MCF 10A (cell line): Measurements from ENCODE around the gene ZNF383. TPM values are rescaled to one million over a fixed set of nuclear protein-coding genes. Genes with fewer than 3 reads are reported as not detected.
A peak's percentile ranks its signal among the peaks of the same experiment; 100 is the strongest.

ENCODE experiments used
- BruUV-seq: library from RNA; stranded (reverse); fragments of 400-500 nt; replicated peaks from 2 replicates; lab custom pipeline; 2021; lab: Mats Ljungman, UMichigan
- CTCF ChIA-PET: fragments of 300-600 bp; sonication (Branson Sonifier 250); formaldehyde crosslinking; extraction: SDS; loops from one replicate; lab custom pipeline; 2021; ENCODE audit warnings: antibody characterized with exemption, inconsistent platforms; lab: Yijun Ruan, JAX
- POLR2A ChIA-PET: fragments of 300-600, 350-650 bp; sonication (Branson Sonifier 250); formaldehyde crosslinking; extraction: SDS; loops from one replicate; lab custom pipeline; 2020; ENCODE audit warnings: antibody characterized with exemption, inconsistent platforms; lab: Yijun Ruan, JAX
- DNase-seq: peaks from one replicate; pipeline ENCODE4 v3.0.0-alpha.2; 2018; ENCODE audit not compliant: unreplicated experiment
- H3K27ac Mint-ChIP-seq: one replicate; pipeline ENCODE4 v1.8.0; 2022; ENCODE audit warnings: mild to moderate bottlenecking, low read depth, mixed read lengths; ENCODE audit not compliant: unreplicated experiment
- H3K27me3 Mint-ChIP-seq: one replicate; pipeline ENCODE4 v1.8.0; 2022; ENCODE audit warnings: mixed read lengths; ENCODE audit not compliant: insufficient read depth, unreplicated experiment
- H3K36me3 Mint-ChIP-seq: one replicate; pipeline ENCODE4 v1.8.0; 2022; ENCODE audit warnings: mild to moderate bottlenecking, moderate library complexity, mixed read lengths; ENCODE audit not compliant: insufficient read depth, unreplicated experiment
- H3K4me1 Mint-ChIP-seq: one replicate; pipeline ENCODE4 v1.8.0; 2022; ENCODE audit warnings: mixed read lengths; ENCODE audit not compliant: insufficient read depth, unreplicated experiment
- H3K4me3 Mint-ChIP-seq: one replicate; pipeline ENCODE4 v1.8.0; 2022; ENCODE audit warnings: mild to moderate bottlenecking, moderate library complexity, mixed read lengths; ENCODE audit not compliant: unreplicated experiment
- H3K9me3 Mint-ChIP-seq: one replicate; pipeline ENCODE4 v1.8.0; 2022; ENCODE audit warnings: mixed read lengths; ENCODE audit not compliant: unreplicated experiment
- CTCF ChIP-seq: fragments of 200-600 bp; IDR thresholded peaks from one replicate; pipeline ENCODE4 v1.8.0; 2022; ENCODE audit warnings: antibody characterized with exemption, mild to moderate bottlenecking; ENCODE audit not compliant: unreplicated experiment
- intact Hi-C: fragments of 100-400 bp; cut with micrococcal nuclease; formaldehyde crosslinking; loops from 2 replicates; pipeline ENCODE4 v1.14.1; 2022
- total RNA-seq: library from RNA; stranded (reverse); gene quantifications from 2 replicates; pipeline ENCODE4 v1.2.3, GENCODE V29; 2022

ZNF383 gene
- total RNA-seq, 1 experiment from 2014 or later, result 7.4 TPM

GRCh38 chr19:37197768-37198167 lies 20.2 kb upstream of the ZNF383 start:
- Mint-ChIP-seq H3K4me3 (no peak overlapping the region), H3K36me3 (peaks cover 46% of the 10 kb centered on the region), H3K27ac (no peak overlapping the region), H3K27me3 (no peaks in the 10 kb centered on the region), H3K4me1 (no peaks in the 10 kb centered on the region), H3K9me3 (peaks cover 18% of the 10 kb centered on the region)
- BruUV-seq, result no TSS peak
- POLR2A ChIA-PET, result interaction anchor here (0.6 kb wide), 1 partner anchor 368 kb away, joined by 3 read pairs; no protein-coding TSS in a partner anchor
- TF ChIP-seq CTCF, result no peak
- CTCF ChIA-PET, result interaction anchor here (0.6 to 0.7 kb wide), 2 partner anchors 9 to 1135 kb away, joined by 3 read pairs; no protein-coding TSS in a partner anchor
- no peak for DNase-seq
- intact Hi-C loops, result no loop called here

GRCh38 chr19:37217480-37217774 lies 587 bp upstream of the ZNF383 start:
- Mint-ChIP-seq H3K4me3 (peak overlapping the region; percentile 89), H3K36me3 (peaks cover 26% of the 10 kb centered on the region), H3K27ac (peak overlapping the region; percentile 90), H3K27me3 (no peaks in the 10 kb centered on the region), H3K4me1 (peaks cover 21% of the 10 kb centered on the region), H3K9me3 (no peaks in the 10 kb centered on the region)
- ChIA-PET POLR2A (interaction anchor here (0.5 to 1.8 kb wide), 24 partner anchors 9 to 1808 kb away, joined by 3 to 16 read pairs (median 4); partner anchors contain the start of genes FAM98C, POLR2I, TBCB and ZNF260), CTCF (no interaction called here)
- intact Hi-C loops, result loop anchor here (5.0 to 10.0 kb wide), 6 partner anchors 45 to 843 kb away; partner anchors contain the start of genes ZFP14, ZNF420, ZNF461 and ZNF540
- BruUV-seq, result TSS peak; percentile 81
- no peak for DNase-seq
- no peak for TF ChIP-seq CTCF

GRCh38 chr19:37218592-37218935 lies 550 bp downstream of the ZNF383 start:
- TSS peak; percentile 75 for BruUV-seq
- ChIA-PET POLR2A (interaction anchor here (0.7 kb wide), 1 partner anchor 729 kb away, joined by 3 read pairs; the partner anchor contains the start of gene ZNF566), CTCF (no interaction called here)
- H3K9me3 Mint-ChIP-seq, result no peaks in the 10 kb centered on the region
- no peak for DNase-seq
- peaks cover 21% of the 10 kb centered on the region for H3K4me1 Mint-ChIP-seq
- H3K27ac Mint-ChIP-seq, result peak overlapping the region; percentile 90
- intact Hi-C loops, result loop anchor here (5.0 to 10.0 kb wide), 6 partner anchors 46 to 844 kb away; partner anchors contain the start of genes ZFP14, ZNF420, ZNF461 and ZNF540
- H3K4me3 Mint-ChIP-seq, result peak overlapping the region; percentile 89
- H3K36me3 Mint-ChIP-seq, result peaks cover 31% of the 10 kb centered on the region
- TF ChIP-seq CTCF, result no peak
- no peaks in the 10 kb centered on the region for H3K27me3 Mint-ChIP-seq

- ChIA-PET POLR2A (interaction anchor here (1.2 to 2.2 kb wide), 3 partner anchors 9 to 21 kb away, joined by 3 to 9 read pairs (median 3); partner anchors contain the start of gene ZNF585B), CTCF (interaction anchor here (0.7 kb wide), 1 partner anchor 221 kb away, joined by 3 read pairs; no protein-coding TSS in a partner anchor)
- Mint-ChIP-seq H3K36me3 (peaks cover 38% of the 10 kb centered on the region), H3K27me3 (no peaks in the 10 kb centered on the region), H3K4me3 (no peak overlapping the region), H3K27ac (no peak overlapping the region), H3K4me1 (peaks cover 21% of the 10 kb centered on the region), H3K9me3 (no peaks in the 10 kb centered on the region)
- TF ChIP-seq CTCF, result no peak
- DNase-seq, result no peak
- BruUV-seq, result no TSS peak
- intact Hi-C loops, result no loop called here
These were observed 2.4 kb downstream of the ZNF383 start for GRCh38 chr19:37220383-37220782.
